K562 (cell line): ENCODE results near the gene CCL20. TPM values are rescaled to one million over a fixed set of nuclear protein-coding genes. Genes with fewer than 3 reads are reported as not detected.

Source experiments
- ATAC-seq: fragments of 200-7000 bp; cut with Tn5 transposase; 3 replicates; pipeline ENCODE4 v1.9.1; 2020; ENCODE audit warnings: moderate library complexity
- BruUV-seq: library from RNA; stranded (reverse); fragments of 400-500 nt; replicated peaks from 2 replicates; lab custom pipeline; 2021; lab: Mats Ljungman, UMichigan
- CTCF ChIA-PET: fragments of 300-600 bp; formaldehyde crosslinking; extraction: SDS; loops from one replicate; lab custom pipeline; 2021; ENCODE audit warnings: low intra/inter-chr PET ratio; lab: Yijun Ruan, JAX
- POLR2A ChIA-PET: fragments of 300-600, 350-650 bp; sonication (Branson Sonifier 250); formaldehyde crosslinking; extraction: SDS; loops from one replicate; lab custom pipeline; 2021; ENCODE audit warnings: antibody characterized with exemption, inconsistent platforms; lab: Yijun Ruan, JAX
- DNase-seq, 4 experiments: peaks; one replicate each; pipeline versions ENCODE4 v3.0.0 to v3.0.0-alpha.2; 2011 to 2018; ENCODE audit warnings: low spot score in 3 of 4, mixed read lengths in 3 of 4; ENCODE audit errors: extremely low read depth in 1 of 4
- FAIRE-seq: peaks from 2 replicates; lab custom pipeline; 2011; peaks lifted over from hg19 to GRCh38; lab: Jason Lieb, UNC
- H2AFZ ChIP-seq: 2 replicates; pipeline ENCODE4 v1.6.0; 2011; ENCODE audit warnings: low read depth, low read length, control low read depth, inconsistent platforms
- H3K27ac ChIP-seq: fragments of 200-600 bp; 3 replicates; pipeline ENCODE4 v1.8.0; 2011; ENCODE audit warnings: low read depth, mild to moderate bottlenecking, control low read depth, inconsistent platforms, low read length, moderate library complexity, mixed read lengths; ENCODE audit errors: extremely low read depth
- H3K27me3 ChIP-seq, 2 experiments: fragments of 300-600 bp in 1 of 2; 2 replicates in 1 of 2; 3 replicates in 1 of 2; pipeline versions ENCODE4 v1.6.0 to v1.8.0; 2011; ENCODE audit warnings: inconsistent platforms in 2 of 2, low read length in 2 of 2, mild to moderate bottlenecking in 1 of 2, mixed read lengths in 1 of 2, moderate library complexity in 1 of 2; ENCODE audit not compliant: control insufficient read depth in 2 of 2, insufficient read depth in 2 of 2
- H3K36me3 ChIP-seq: fragments of 300-600 bp; 3 replicates; pipeline ENCODE4 v1.8.0; 2011; ENCODE audit warnings: mild to moderate bottlenecking, low read length, inconsistent platforms; ENCODE audit not compliant: control insufficient read depth, insufficient read depth
- H3K4me1 ChIP-seq, 2 experiments: fragments of 200-600 bp in 1 of 2; replicated peaks in 1 of 2; 2 replicates in 1 of 2; 3 replicates in 1 of 2; pipeline versions ENCODE4 v1.5.1 to v1.8.0; 2011; ENCODE audit warnings: inconsistent platforms in 2 of 2, low read length in 2 of 2, mild to moderate bottlenecking in 1 of 2, mixed read lengths in 1 of 2, moderate library complexity in 1 of 2; ENCODE audit not compliant: control insufficient read depth in 2 of 2, insufficient read depth in 2 of 2
- H3K4me2 ChIP-seq: 2 replicates; pipeline ENCODE4 v1.6.1; 2011; ENCODE audit warnings: low read length, control low read depth, inconsistent platforms, mixed read lengths; ENCODE audit not compliant: insufficient read depth
- H3K4me3 ChIP-seq: fragments of 200-600 bp; sonication (generic), shearing (Covaris generic); 2 replicates; pipeline ENCODE4 v1.5.1; 2016; ENCODE audit warnings: control low read depth, inconsistent platforms
- H3K79me2 ChIP-seq: fragments of 200-600 bp; 3 replicates; pipeline ENCODE4 v1.8.0; 2011; ENCODE audit warnings: low read length, inconsistent platforms; ENCODE audit not compliant: control insufficient read depth, insufficient read depth
- H3K9ac ChIP-seq, 2 experiments: 2 replicates each; pipeline versions ENCODE4 v1.6.0 to v1.6.1; 2011; ENCODE audit warnings: low read depth in 2 of 2, low read length in 2 of 2, control low read depth in 1 of 2, inconsistent platforms in 1 of 2, mild to moderate bottlenecking in 1 of 2, mixed read lengths in 1 of 2; ENCODE audit not compliant: insufficient read depth in 1 of 2
- H3K9me1 ChIP-seq: one replicate; pipeline ENCODE4 v1.6.0; 2011; ENCODE audit warnings: inconsistent platforms, mild to moderate bottlenecking, low read length, moderate library complexity; ENCODE audit not compliant: control insufficient read depth, insufficient read depth
- H3K9me3 ChIP-seq: replicated peaks from 2 replicates; pipeline ENCODE4 v1.5.1; 2011; ENCODE audit warnings: low read depth, low read length, inconsistent platforms; ENCODE audit not compliant: control insufficient read depth, insufficient read depth
- H4K20me1 ChIP-seq: replicated peaks from 2 replicates; pipeline ENCODE4 v1.6.1; 2011; ENCODE audit warnings: low read length, inconsistent platforms, mixed read lengths; ENCODE audit not compliant: control insufficient read depth, insufficient read depth
- FIP1L1 ChIP-seq: fragments of 200-400 bp; formaldehyde crosslinking; IDR thresholded peaks from 2 replicates; pipeline ENCODE4 v1.6.1; 2018; ENCODE audit warnings: mild to moderate bottlenecking, low read depth, low read length; ENCODE audit not compliant: poor library complexity, severe bottlenecking
- HNRNPUL1 ChIP-seq: fragments of 200-400 bp; formaldehyde crosslinking; IDR thresholded peaks from 2 replicates; pipeline ENCODE4 v1.6.1; 2017; ENCODE audit warnings: low read length
- MAFK ChIP-seq: IDR thresholded peaks from 2 replicates; pipeline ENCODE4 v1.6.1; 2011; ENCODE audit warnings: low read length, improper control_type of control experiment
- MYBL2 ChIP-seq, 2 experiments: fragments of 450-650 bp in 1 of 2; sonication (generic) in 1 of 2; formaldehyde crosslinking in 1 of 2; IDR thresholded peaks; 2 replicates each; pipeline versions ENCODE4 v1.6.1 to v1.8.1; 2017 to 2022; ENCODE audit warnings: borderline replicate concordance in 1 of 2, inconsistent platforms in 1 of 2, low read depth in 1 of 2, mild to moderate bottlenecking in 1 of 2, missing genetic modification reagents in 1 of 2, moderate library complexity in 1 of 2
- NR4A1 ChIP-seq, 2 experiments: fragments of 250-450 bp in 1 of 2; fragments of 450-650 bp in 1 of 2; sonication (Bioruptor Pico) in 1 of 2; IDR thresholded peaks; 2 replicates each; pipeline versions ENCODE4 v1.4.0 to v1.6.1; 2016 to 2020; ENCODE audit warnings: mild to moderate bottlenecking in 2 of 2, missing compliant biosample characterization in 1 of 2, missing genetic modification characterization in 1 of 2, moderate library complexity in 1 of 2
- PHTF2 ChIP-seq: fragments of 250-450 bp; sonication (Bioruptor Pico); IDR thresholded peaks from 2 replicates; pipeline ENCODE4 v1.5.0; 2021; ENCODE audit warnings: mild to moderate bottlenecking
- TFAM ChIP-seq: fragments of 250-450 bp; sonication (Bioruptor Pico); conservative IDR thresholded peaks from 2 replicates; pipeline ENCODE4 v1.5.0; 2021; ENCODE audit warnings: mild to moderate bottlenecking, moderate library complexity
- ZNF586 ChIP-seq: fragments of 450-650 bp; formaldehyde crosslinking; conservative IDR thresholded peaks from 2 replicates; pipeline ENCODE4 v1.4.0; 2020; ENCODE audit warnings: mild to moderate bottlenecking, moderate library complexity
- WGBS: fragments of 100-300 bp; shearing (Covaris generic); methylation state at CpG from one replicate; pipeline ENCODE4 v1.1.6; 2016; ENCODE audit warnings: low coverage, mixed read lengths; ENCODE audit not compliant: insufficient coverage; ENCODE audit errors: missing lambda C conversion rate; 5-methylcytosine and 5-hydroxymethylcytosine counted together
- in situ Hi-C: fragments of 300-500 bp; cut with MboI; formaldehyde crosslinking; loops from 4 replicates; pipeline ENCODE4 v1.15.0; 2018; ENCODE audit warnings: inconsistent platforms, mixed read lengths
- intact Hi-C: fragments of 100-400 bp; cut with micrococcal nuclease; formaldehyde crosslinking; loops from 2 replicates; pipeline ENCODE4 v1.14.2; 2022
- polyA plus RNA-seq, 8 experiments: library from polyadenylated mRNA; depleted of rRNA in 4 of 8; stranded (reverse) in 5 of 8; unstranded in 3 of 8; fragments of >200 nt; fragmentation: Nextera tagmentation in 2 of 8; fragmentation: Illumina TruSeq in 1 of 8; extraction: Ambion mirVana in 2 of 8; extraction: Trizol in 1 of 8; gene quantifications; 2 replicates each; pipeline versions ENCODE4 v1.2.1 to v1.2.3, GENCODE V29; 2011 to 2014; ENCODE audit warnings: inconsistent platforms in 1 of 8, missing spikeins in 1 of 8
- total RNA-seq, 7 experiments: library from RNA; depleted of rRNA in 6 of 7; stranded (reverse); fragments of >200 nt in 6 of 7; fragmentation: Illumina TruSeq in 2 of 7; extraction: Trizol in 2 of 7; gene quantifications; 2 replicates each; pipeline versions ENCODE4 v1.2.1 to v1.2.3, GENCODE V29; 2011 to 2021; ENCODE audit warnings: low replicate concordance in 1 of 7
- TF ChIP-seq, protein P1 (sequence below): fragments of 200-400 bp; formaldehyde crosslinking; IDR thresholded peaks from 2 replicates; pipeline ENCODE4 v1.6.1; 2017; ENCODE audit warnings: mild to moderate bottlenecking, low read depth, low read length, moderate library complexity
- TF ChIP-seq, protein P2 (sequence below): fragments of 450-650 bp; IDR thresholded peaks from 2 replicates; pipeline ENCODE4 v1.6.1; 2016; ENCODE audit warnings: borderline replicate concordance
- TF ChIP-seq, protein P3 (sequence below): fragments of 150-350 bp; conservative IDR thresholded peaks from 2 replicates; pipeline ENCODE4 v1.6.1; 2014; ENCODE audit warnings: low read length

CCL20 gene
- total and polyA plus RNA-seq, 9 of the 15 experiments (the other 6 are each of a cell fraction or from before 2014, with no cell fraction given), result 0.29 TPM; not detected in 8

DNA sequence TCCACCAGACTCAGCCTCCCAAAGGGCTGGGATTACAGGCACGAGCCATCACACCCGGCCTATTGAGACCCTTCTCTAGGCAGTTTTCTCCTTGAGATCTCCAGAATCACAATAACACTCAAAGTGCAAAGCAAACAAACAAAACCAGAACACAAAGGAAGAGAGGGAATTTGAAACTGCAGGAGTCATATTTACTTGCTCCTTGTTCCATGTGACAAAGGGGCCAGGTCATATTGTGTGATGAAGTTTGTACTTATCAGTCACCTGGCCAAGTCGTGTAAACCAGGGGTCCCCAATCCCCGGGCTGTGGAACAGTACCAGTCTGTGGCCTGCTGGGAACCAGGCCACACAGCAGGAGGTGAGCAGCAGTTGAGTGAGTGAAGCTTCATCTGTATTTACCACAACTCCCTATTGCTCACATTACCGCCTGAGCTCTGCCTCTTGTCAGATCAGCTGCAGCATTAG, 41.4 kb upstream of the CCL20 start:
- Histone ChIP-seq H3K4me1 (peaks cover 0 to 4% of the 10 kb centered on the region in 2 experiments; a peak in 1 of 5 replicates), H3K4me2 (no peak overlapping the region), H3K79me2 (no peaks in the 10 kb centered on the region), H3K27me3 (peaks cover 0 to 10% of the 10 kb centered on the region in 2 experiments; a peak in 2 of 5 replicates), H3K4me3 (no peak overlapping the region), H3K36me3 (no peaks in the 10 kb centered on the region), H3K9me3 (no peaks in the 10 kb centered on the region), H3K27ac (no peak overlapping the region), H4K20me1 (no peaks in the 10 kb centered on the region), H3K9ac (no peak overlapping the region), H2AFZ (no peak overlapping the region), H3K9me1 (no peaks in the 10 kb centered on the region)
- intact Hi-C loops, result no loop called here
- DNase-seq, result no peak
- 0% methylated on average over 5 of the region's 5 CpGs for WGBS
- FAIRE-seq, result no peak
- BruUV-seq, result no TSS peak
- CTCF ChIA-PET, result no interaction called here
- POLR2A ChIA-PET, result no interaction called here
- in situ Hi-C loops, result no loop called here
- no peak for ATAC-seq
- TF ChIP-seq TFAM (CRISPR knock-in tag), result no peak
- no peak for TF ChIP-seq NR4A1 (CRISPR knock-in tag; IDR thresholded peaks at IDR 0.05)
- TF ChIP-seq NR4A1 (tag; IDR thresholded peaks at IDR 0.05), result no peak
- TF ChIP-seq, protein P1, sequence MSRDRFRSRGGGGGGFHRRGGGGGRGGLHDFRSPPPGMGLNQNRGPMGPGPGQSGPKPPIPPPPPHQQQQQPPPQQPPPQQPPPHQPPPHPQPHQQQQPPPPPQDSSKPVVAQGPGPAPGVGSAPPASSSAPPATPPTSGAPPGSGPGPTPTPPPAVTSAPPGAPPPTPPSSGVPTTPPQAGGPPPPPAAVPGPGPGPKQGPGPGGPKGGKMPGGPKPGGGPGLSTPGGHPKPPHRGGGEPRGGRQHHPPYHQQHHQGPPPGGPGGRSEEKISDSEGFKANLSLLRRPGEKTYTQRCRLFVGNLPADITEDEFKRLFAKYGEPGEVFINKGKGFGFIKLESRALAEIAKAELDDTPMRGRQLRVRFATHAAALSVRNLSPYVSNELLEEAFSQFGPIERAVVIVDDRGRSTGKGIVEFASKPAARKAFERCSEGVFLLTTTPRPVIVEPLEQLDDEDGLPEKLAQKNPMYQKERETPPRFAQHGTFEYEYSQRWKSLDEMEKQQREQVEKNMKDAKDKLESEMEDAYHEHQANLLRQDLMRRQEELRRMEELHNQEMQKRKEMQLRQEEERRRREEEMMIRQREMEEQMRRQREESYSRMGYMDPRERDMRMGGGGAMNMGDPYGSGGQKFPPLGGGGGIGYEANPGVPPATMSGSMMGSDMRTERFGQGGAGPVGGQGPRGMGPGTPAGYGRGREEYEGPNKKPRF, result no peak
- TF ChIP-seq MYBL2 (IDR thresholded peaks at IDR 0.05; ENCODE audit: low read depth), result no peak
- no peak for TF ChIP-seq MYBL2 (CRISPR knock-in tag; IDR thresholded peaks at IDR 0.05; ENCODE audit: borderline replicate concordance)
- TF ChIP-seq, protein P2, sequence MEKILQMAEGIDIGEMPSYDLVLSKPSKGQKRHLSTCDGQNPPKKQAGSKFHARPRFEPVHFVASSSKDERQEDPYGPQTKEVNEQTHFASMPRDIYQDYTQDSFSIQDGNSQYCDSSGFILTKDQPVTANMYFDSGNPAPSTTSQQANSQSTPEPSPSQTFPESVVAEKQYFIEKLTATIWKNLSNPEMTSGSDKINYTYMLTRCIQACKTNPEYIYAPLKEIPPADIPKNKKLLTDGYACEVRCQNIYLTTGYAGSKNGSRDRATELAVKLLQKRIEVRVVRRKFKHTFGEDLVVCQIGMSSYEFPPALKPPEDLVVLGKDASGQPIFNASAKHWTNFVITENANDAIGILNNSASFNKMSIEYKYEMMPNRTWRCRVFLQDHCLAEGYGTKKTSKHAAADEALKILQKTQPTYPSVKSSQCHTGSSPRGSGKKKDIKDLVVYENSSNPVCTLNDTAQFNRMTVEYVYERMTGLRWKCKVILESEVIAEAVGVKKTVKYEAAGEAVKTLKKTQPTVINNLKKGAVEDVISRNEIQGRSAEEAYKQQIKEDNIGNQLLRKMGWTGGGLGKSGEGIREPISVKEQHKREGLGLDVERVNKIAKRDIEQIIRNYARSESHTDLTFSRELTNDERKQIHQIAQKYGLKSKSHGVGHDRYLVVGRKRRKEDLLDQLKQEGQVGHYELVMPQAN, result no peak
- TF ChIP-seq HNRNPUL1, result no peak
- TF ChIP-seq, protein P3, sequence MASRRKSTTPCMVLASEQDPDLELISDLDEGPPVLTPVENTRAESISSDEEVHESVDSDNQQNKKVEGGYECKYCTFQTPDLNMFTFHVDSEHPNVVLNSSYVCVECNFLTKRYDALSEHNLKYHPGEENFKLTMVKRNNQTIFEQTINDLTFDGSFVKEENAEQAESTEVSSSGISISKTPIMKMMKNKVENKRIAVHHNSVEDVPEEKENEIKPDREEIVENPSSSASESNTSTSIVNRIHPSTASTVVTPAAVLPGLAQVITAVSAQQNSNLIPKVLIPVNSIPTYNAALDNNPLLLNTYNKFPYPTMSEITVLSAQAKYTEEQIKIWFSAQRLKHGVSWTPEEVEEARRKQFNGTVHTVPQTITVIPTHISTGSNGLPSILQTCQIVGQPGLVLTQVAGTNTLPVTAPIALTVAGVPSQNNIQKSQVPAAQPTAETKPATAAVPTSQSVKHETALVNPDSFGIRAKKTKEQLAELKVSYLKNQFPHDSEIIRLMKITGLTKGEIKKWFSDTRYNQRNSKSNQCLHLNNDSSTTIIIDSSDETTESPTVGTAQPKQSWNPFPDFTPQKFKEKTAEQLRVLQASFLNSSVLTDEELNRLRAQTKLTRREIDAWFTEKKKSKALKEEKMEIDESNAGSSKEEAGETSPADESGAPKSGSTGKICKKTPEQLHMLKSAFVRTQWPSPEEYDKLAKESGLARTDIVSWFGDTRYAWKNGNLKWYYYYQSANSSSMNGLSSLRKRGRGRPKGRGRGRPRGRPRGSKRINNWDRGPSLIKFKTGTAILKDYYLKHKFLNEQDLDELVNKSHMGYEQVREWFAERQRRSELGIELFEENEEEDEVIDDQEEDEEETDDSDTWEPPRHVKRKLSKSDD, result no peak
- TF ChIP-seq FIP1L1, result no peak
- TF ChIP-seq ZNF586, result no peak
- no peak for TF ChIP-seq PHTF2 (CRISPR knock-in tag)
- TF ChIP-seq MAFK, result no peak
